Measurements from ENCODE around the gene ZNF578. TPM values are rescaled to one million over a fixed set of nuclear protein-coding genes. Genes with fewer than 3 reads are reported as not detected.

Gene ZNF578
- total and polyA plus RNA-seq, 10 of the 15 experiments (the other 5 are each of a cell fraction or from before 2014, with no cell fraction given), result 0.10 to 0.43 (median 0.16) TPM; not detected in 4

DNA sequence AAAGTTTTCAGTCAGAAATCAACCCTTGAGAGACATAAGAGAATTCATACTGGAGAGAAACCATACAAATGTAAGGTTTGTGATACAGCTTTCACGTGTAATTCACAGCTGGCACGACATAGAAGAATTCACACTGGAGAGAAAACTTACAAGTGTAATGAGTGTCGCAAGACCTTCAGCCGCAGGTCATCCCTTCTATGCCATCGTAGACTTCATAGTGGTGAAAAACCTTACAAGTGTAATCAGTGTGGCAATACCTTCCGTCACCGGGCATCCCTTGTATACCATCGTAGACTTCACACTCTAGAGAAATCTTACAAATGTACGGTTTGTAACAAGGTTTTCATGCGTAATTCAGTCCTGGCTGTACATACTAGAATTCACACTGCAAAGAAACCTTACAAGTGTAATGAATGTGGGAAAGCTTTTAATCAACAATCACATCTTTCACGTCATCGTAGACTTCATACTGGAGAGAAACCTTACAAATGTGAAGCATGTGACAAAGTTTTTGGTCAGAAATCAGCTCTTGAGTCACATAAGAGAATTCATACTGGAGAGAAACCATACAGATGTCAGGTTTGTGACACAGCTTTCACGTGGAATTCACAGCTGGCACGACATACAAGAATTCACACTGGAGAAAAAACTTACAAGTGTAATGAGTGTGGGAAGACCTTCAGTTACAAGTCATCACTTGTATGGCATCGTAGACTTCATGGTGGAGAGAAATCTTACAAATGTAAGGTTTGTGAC lies 101.0 kb downstream of the ZNF578 start:
- CTCF ChIA-PET, result no interaction called here
- Histone ChIP-seq H3K4me2 (ENCODE audit: control insufficient read depth, insufficient read depth) (no peak overlapping the region), H3K4me3 (no peak overlapping the region), H3K4me1 (ENCODE audit: control insufficient read depth, insufficient read depth, low read length) (no peaks in the 10 kb centered on the region), H3K36me3 (ENCODE audit: control insufficient read depth in 2 of 2, insufficient read depth in 2 of 2, low read length in 1 of 2) (peaks cover 6 to 29% of the 10 kb centered on the region in 2 experiments), H3K9me3 (replicated peaks; ENCODE audit: control insufficient read depth, insufficient read depth, low read length) (peaks cover 56% of the 10 kb centered on the region), H3K79me2 (ENCODE audit: control insufficient read depth, insufficient read depth, low read length) (no peaks in the 10 kb centered on the region), H2AFZ (ENCODE audit: control insufficient read depth, low read depth, low read length) (no peak overlapping the region), H3K27me3 (replicated peaks in 1 of 2; ENCODE audit: control insufficient read depth in 2 of 2, insufficient read depth in 2 of 2, low read length in 1 of 2) (no peaks in the 10 kb centered on the region), H3K9ac (ENCODE audit: control insufficient read depth, insufficient read depth, low read length) (no peak overlapping the region), H3K27ac (ENCODE audit: control insufficient read depth, insufficient read depth) (no peak overlapping the region), H4K20me1 (ENCODE audit: control insufficient read depth, insufficient read depth) (no peaks in the 10 kb centered on the region)
- in situ Hi-C loops (cut with MboI) (no loop called here), intact Hi-C loops (cut with micrococcal nuclease; ENCODE audit: unreplicated experiment) (no loop called here)
- DNase-seq (ENCODE audit: low read depth, low spot score), result no peak
- ATAC-seq, result no peak
- BruUV-seq (replicated peaks), result no TSS peak
- RAD21 ChIA-PET (ENCODE audit: unreplicated experiment), result no interaction called here
- SMC1A ChIA-PET (ENCODE audit: uncharacterized antibody, unreplicated experiment), result interaction anchor here (0.6 kb wide), 1 partner anchor 22 kb away, joined by 5 read pairs; no protein-coding TSS in a partner anchor
- FAIRE-seq, result no peak
- POLR2A ChIA-PET, result no interaction called here
- 98% methylated on average over 15 of the region's 15 CpGs for WGBS (ENCODE audit: insufficient coverage, insufficient replicate concordance, low lambda C conversion rate, missing lambda C conversion rate)
- TF ChIP-seq, protein P1, sequence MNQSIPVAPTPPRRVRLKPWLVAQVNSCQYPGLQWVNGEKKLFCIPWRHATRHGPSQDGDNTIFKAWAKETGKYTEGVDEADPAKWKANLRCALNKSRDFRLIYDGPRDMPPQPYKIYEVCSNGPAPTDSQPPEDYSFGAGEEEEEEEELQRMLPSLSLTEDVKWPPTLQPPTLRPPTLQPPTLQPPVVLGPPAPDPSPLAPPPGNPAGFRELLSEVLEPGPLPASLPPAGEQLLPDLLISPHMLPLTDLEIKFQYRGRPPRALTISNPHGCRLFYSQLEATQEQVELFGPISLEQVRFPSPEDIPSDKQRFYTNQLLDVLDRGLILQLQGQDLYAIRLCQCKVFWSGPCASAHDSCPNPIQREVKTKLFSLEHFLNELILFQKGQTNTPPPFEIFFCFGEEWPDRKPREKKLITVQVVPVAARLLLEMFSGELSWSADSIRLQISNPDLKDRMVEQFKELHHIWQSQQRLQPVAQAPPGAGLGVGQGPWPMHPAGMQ (IDR thresholded peaks at IDR 0.05; ENCODE audit: borderline replicate concordance), result no peak
- TF ChIP-seq SUPT20H (IDR thresholded peaks at IDR 0.05; ENCODE audit: borderline replicate concordance, control insufficient read depth, low read depth, low read length) (no peak), NFYA (IDR thresholded peaks at IDR 0.05; ENCODE audit: borderline replicate concordance, low read depth, low read length) (no peak), NRF1 (conservative IDR thresholded peaks at IDR 0.05; ENCODE audit: low read depth, low read length) (no peak), SPI1 (IDR thresholded peaks at IDR 0.05; ENCODE audit: borderline replicate concordance, insufficient read depth, low read depth, low read length) (no peak), ZNF207 (IDR thresholded peaks at IDR 0.05; ENCODE audit: borderline replicate concordance) (no peak), MTA3 (IDR thresholded peaks at IDR 0.05; ENCODE audit: borderline replicate concordance, low read length) (no peak), STAT3 (IDR thresholded peaks at IDR 0.05; ENCODE audit: low read depth, low read length) (no peak), SP1 (IDR thresholded peaks at IDR 0.05; ENCODE audit: low read depth, low read length) (no peak), POLR2AphosphoS2 (IDR thresholded peaks at IDR 0.05; ENCODE audit: low read depth, low read length) (no peak), KLF5 (IDR thresholded peaks at IDR 0.05; ENCODE audit: partially characterized antibody) (no peak)
- TF ChIP-seq, protein P2, sequence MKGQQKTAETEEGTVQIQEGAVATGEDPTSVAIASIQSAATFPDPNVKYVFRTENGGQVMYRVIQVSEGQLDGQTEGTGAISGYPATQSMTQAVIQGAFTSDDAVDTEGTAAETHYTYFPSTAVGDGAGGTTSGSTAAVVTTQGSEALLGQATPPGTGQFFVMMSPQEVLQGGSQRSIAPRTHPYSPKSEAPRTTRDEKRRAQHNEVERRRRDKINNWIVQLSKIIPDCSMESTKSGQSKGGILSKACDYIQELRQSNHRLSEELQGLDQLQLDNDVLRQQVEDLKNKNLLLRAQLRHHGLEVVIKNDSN (IDR thresholded peaks at IDR 0.05; ENCODE audit: borderline replicate concordance, extremely low read length, insufficient read depth, low read depth, low read length), result no peak
- TF ChIP-seq, protein P3, sequence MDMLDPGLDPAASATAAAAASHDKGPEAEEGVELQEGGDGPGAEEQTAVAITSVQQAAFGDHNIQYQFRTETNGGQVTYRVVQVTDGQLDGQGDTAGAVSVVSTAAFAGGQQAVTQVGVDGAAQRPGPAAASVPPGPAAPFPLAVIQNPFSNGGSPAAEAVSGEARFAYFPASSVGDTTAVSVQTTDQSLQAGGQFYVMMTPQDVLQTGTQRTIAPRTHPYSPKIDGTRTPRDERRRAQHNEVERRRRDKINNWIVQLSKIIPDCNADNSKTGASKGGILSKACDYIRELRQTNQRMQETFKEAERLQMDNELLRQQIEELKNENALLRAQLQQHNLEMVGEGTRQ (IDR thresholded peaks at IDR 0.05; ENCODE audit: borderline replicate concordance, low read depth, low read length), result no peak
- TF ChIP-seq, protein P4, sequence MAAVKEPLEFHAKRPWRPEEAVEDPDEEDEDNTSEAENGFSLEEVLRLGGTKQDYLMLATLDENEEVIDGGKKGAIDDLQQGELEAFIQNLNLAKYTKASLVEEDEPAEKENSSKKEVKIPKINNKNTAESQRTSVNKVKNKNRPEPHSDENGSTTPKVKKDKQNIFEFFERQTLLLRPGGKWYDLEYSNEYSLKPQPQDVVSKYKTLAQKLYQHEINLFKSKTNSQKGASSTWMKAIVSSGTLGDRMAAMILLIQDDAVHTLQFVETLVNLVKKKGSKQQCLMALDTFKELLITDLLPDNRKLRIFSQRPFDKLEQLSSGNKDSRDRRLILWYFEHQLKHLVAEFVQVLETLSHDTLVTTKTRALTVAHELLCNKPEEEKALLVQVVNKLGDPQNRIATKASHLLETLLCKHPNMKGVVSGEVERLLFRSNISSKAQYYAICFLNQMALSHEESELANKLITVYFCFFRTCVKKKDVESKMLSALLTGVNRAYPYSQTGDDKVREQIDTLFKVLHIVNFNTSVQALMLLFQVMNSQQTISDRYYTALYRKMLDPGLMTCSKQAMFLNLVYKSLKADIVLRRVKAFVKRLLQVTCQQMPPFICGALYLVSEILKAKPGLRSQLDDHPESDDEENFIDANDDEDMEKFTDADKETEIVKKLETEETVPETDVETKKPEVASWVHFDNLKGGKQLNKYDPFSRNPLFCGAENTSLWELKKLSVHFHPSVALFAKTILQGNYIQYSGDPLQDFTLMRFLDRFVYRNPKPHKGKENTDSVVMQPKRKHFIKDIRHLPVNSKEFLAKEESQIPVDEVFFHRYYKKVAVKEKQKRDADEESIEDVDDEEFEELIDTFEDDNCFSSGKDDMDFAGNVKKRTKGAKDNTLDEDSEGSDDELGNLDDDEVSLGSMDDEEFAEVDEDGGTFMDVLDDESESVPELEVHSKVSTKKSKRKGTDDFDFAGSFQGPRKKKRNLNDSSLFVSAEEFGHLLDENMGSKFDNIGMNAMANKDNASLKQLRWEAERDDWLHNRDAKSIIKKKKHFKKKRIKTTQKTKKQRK (IDR thresholded peaks at IDR 0.05; ENCODE audit: low read depth, low read length), result no peak
- TF ChIP-seq, protein P5, sequence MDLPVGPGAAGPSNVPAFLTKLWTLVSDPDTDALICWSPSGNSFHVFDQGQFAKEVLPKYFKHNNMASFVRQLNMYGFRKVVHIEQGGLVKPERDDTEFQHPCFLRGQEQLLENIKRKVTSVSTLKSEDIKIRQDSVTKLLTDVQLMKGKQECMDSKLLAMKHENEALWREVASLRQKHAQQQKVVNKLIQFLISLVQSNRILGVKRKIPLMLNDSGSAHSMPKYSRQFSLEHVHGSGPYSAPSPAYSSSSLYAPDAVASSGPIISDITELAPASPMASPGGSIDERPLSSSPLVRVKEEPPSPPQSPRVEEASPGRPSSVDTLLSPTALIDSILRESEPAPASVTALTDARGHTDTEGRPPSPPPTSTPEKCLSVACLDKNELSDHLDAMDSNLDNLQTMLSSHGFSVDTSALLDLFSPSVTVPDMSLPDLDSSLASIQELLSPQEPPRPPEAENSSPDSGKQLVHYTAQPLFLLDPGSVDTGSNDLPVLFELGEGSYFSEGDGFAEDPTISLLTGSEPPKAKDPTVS (IDR thresholded peaks at IDR 0.05; ENCODE audit: low read depth, low read length), result no peak
